Mononuclear cell (primary cell): ENCODE measurements around the gene ASAP2. TPM values are rescaled to one million over a fixed set of nuclear protein-coding genes. Genes with fewer than 3 reads are reported as not detected.
"Not testable (repeated sequence)": the region's sequence is repeated elsewhere in the genome, so short reads cannot be mapped to it uniquely, and the experiment has no call there.

ENCODE experiments used
- H3K27me3 ChIP-seq: 2 replicates; pipeline ENCODE4 v1.6.0; 2011; ENCODE audit warnings: low read length, control low read depth; ENCODE audit not compliant: insufficient read depth
- H3K4me1 ChIP-seq: 2 replicates; pipeline ENCODE4 v1.5.1; 2011; ENCODE audit warnings: mild to moderate bottlenecking, low read length, control low read depth; ENCODE audit not compliant: insufficient read depth
- H3K4me3 ChIP-seq: 2 replicates; pipeline ENCODE4 v1.5.1; 2011; ENCODE audit warnings: mild to moderate bottlenecking, low read length, moderate library complexity
- H3K9me3 ChIP-seq: 2 replicates; pipeline ENCODE4 v1.5.1; 2011; ENCODE audit warnings: low read depth, mild to moderate bottlenecking, control low read depth, low read length
- total RNA-seq: library from RNA; depleted of rRNA; stranded (reverse); fragments of >200 nt; gene quantifications from one replicate; pipeline ENCODE4 v1.2.3, GENCODE V29; 2012

The ASAP2 gene
- total RNA-seq, 1 donor, result 4.6 TPM

DNA sequence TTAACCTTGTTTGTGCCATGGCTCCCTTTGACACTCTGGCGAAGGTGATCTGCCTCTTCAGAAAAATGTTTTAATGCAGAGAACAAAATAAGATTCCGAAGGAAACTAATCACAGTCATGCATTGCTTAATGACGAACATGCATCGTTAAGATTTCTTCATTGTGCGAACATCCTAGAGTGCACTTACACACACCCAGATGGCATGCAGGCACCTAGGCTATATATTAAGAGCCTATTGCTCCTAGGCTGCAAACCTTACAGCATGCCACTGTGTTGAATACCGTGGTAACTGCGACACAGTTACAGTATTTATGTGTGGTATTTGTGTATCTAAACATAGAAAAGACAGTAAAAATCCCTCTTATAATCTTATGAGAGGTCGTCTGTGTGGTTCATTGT lies 8.3 kb downstream of the ASAP2 start:
- no peaks in the 10 kb centered on the region for H3K9me3 ChIP-seq
- H3K27me3 ChIP-seq, result peaks cover 1% of the 10 kb centered on the region
- no peak overlapping the region for H3K4me3 ChIP-seq
- H3K4me1 ChIP-seq, result no peaks in the 10 kb centered on the region

DNA sequence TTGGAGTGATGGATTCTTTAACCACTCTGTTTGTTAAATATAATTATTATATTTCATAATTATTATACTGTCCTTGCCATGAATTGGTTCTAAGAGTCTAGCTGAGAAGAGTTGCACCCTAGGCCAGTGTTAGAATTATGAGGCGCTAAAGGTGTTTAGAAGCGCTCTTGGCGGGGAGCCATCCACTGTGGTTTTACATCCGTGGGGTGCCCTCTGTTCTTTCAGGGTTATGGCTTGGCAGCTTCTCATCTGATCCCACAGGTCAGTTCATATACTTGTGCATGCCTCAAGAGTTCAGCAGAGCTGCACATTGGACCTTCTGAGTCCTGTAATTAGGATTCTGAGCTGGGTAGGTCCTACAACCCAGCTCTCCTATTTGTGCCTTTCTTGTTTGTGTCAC lies 9.1 kb downstream of the ASAP2 start:
- Histone ChIP-seq H3K4me1 (no peaks in the 10 kb centered on the region), H3K27me3 (no peaks in the 10 kb centered on the region), H3K9me3 (no peaks in the 10 kb centered on the region), H3K4me3 (no peak overlapping the region)

DNA sequence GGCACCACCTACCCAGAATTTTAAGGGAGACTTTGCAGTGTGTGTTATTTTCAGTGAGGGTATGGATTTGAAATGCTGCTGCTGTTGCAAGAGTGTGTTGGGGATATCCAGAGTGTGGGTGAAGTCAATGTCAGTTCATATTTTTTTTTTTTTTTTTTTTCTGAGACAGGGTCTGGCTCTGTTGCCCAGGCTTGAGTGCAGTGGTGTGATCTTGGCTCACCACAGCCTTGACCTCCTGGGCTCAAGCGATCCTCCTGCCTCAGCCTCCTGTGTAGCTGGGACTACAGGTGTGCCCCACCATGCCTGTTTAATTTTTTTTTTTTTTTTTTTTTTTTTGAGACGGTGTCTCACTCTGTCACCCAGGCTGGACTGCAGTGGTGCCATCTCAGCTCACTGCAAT lies 9.5 kb downstream of the ASAP2 start:
- H3K4me3 ChIP-seq, H3K4me1 ChIP-seq, H3K9me3 ChIP-seq, H3K27me3 ChIP-seq: not testable (repeated sequence)

DNA sequence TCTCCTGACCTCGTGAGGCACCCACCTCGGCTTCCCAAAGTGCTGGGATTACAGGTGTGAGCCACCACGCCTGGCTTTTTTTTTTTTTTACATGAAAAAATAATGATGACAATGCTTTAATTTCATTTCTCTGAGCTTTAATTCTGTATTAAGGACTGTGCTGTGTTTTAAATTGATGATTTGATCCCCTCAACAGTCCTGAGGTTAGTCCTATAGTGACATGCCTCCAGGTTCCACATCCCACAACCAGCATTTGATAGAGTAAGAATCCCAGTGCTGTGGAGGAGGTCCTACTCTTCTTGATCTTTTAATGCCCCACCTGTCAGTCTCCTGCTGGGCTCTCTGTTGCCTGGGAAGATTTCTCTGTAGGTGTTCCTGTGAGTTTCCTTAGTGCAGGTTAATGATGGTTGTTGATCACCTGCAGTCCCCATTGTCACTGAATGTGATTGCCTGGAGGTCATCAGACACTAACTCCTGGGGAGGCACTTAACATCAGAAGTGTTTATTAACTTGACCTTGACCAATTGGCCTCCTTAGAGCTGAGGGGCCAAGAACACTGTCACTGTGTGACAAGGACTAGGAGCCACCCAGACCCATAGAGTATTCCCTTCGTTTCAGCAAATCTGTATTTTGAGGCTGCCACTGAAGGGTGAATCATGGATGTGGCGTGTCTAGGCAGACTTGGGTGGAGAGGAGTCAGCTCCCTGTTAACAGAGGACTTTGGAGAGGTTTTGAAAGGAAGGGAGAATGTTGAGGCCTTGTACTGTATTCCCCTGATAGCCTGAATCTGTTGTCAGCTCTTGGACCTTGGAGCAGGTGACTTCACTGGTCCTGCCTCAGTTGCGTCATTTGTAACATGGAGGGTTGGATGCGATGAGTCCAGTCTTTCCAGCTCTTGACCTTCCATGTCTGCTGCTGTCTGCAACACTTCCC lies 11.5 kb downstream of the ASAP2 start:
- Histone ChIP-seq H3K27me3 (no peaks in the 10 kb centered on the region), H3K9me3 (no peaks in the 10 kb centered on the region), H3K4me3 (no peak overlapping the region), H3K4me1 (no peaks in the 10 kb centered on the region)

DNA sequence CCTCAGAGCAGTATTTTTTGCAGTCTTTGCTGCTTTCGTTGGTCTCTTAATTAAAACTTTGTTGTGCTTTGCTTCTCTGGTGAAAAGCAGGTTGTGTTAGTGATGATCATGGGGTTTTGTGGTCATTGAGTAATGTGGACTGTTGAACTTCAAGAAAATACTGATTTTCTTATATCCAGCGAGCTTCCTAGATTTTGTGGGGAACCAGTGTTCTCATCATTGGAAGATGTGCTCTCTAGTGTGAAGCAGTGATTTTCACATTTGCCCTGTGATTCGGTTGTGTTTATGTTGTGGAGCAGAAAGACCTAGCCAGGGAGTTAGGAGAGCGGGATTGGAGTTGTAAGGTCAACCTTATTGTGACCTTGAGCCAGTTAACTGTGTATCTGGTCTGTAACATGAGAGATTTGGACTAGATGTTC lies 12.4 kb downstream of the ASAP2 start:
- Histone ChIP-seq H3K27me3 (no peaks in the 10 kb centered on the region), H3K4me1 (no peaks in the 10 kb centered on the region), H3K9me3 (no peaks in the 10 kb centered on the region), H3K4me3 (no peak overlapping the region)

DNA sequence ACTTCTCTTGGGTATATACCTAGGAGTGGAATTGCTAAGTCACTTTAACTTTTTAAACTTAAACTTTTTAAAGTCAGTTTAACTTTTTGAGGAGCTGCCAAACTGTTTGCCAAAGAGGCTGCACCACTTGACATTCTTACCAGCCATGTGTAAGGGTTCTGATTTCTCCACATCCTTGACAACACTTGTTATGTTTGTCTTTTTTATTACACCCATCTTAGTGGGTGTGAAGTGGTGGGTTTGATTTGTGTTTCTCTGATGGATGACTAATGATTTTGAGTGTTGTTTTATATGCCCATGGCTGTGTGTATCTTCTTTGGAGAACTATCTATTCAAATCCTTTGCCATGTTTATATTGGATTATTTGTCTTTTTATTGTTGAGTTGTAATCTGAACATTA lies 13.6 kb downstream of the ASAP2 start:
- no peaks in the 10 kb centered on the region for H3K9me3 ChIP-seq
- no peaks in the 10 kb centered on the region for H3K27me3 ChIP-seq
- no peaks in the 10 kb centered on the region for H3K4me1 ChIP-seq
- no peak overlapping the region for H3K4me3 ChIP-seq

DNA sequence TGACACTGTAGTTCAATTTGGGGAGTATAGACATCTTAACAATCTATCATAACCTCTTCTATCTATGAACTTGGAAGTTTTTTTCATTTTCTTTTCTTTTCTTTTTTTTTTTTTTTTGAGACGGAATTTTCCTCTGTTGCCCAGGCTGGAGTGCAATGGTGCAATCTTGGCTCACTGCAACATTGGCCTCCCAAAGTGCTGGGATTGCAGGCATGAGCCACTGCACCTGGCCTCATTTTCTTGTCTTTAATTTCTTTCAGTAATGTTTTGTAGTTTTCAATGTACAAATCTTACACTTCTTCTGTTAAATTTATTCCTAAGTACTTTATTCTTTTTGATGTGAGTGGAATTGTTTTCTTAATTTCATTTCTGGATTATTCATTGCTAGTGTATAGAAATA lies 14.6 kb downstream of the ASAP2 start:
- Histone ChIP-seq H3K4me3 (no peak overlapping the region), H3K4me1 (no peaks in the 10 kb centered on the region), H3K9me3 (no peaks in the 10 kb centered on the region)

DNA sequence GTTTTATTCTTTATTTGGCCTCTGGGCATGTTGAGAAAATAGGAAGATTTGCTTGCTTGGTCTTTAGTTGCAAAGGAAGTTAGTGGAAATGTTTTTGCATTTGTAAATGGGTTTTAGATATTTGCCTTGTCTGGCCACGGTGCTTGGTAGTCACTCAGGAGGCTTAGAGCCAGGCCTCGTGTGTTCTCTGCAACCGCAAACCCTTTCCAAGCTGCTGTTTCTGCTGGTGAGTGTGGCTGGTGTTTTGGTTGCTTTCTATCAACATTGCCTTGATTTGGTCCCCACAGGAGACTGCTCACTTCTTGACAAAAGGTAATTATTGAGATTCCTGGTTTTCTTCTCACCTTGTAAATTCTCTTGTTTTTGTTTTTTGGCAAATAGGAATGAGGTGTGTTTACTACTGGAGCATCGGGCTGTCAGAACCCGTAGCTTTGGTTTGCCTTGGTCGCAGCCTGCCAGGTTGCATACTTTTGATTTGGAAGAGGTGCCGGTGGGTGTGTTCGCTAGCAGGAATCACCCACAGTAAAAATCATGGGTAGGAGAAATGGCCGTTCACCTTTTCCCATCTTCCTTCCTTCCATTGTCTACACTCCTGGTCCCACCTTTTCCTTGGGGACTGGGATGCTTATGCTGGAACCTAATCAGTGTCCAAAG lies 15.8 kb downstream of the ASAP2 start:
- Histone ChIP-seq H3K4me3 (no peak overlapping the region), H3K9me3 (no peaks in the 10 kb centered on the region), H3K4me1 (no peaks in the 10 kb centered on the region), H3K27me3 (no peaks in the 10 kb centered on the region)

More for the DNA sequence above, 14.6 kb downstream of the ASAP2 start:
- no peaks in the 10 kb centered on the region for H3K27me3 ChIP-seq

DNA sequence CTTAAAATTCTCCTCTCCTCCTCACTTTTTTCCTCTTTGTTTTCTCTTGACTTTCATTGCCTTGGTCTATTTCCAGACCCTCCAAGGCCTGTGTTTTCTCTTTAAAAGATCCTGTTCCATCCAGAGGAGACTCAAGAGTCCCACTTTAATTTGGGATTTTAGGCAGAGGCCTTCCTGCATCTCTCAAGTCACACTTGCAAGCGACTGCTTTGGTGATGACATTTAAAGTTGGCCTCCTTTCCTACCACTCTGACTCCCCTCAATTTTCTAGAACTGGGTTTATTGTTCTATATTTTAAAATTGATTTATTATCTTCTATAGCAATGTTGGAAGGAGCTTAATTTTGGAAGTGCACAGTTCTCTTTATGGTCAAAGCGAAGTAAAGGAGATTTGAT lies 16.3 kb downstream of the ASAP2 start:
- H3K9me3 ChIP-seq, result no peaks in the 10 kb centered on the region
- H3K27me3 ChIP-seq, result no peaks in the 10 kb centered on the region
- no peak overlapping the region for H3K4me3 ChIP-seq
- H3K4me1 ChIP-seq, result no peaks in the 10 kb centered on the region

DNA sequence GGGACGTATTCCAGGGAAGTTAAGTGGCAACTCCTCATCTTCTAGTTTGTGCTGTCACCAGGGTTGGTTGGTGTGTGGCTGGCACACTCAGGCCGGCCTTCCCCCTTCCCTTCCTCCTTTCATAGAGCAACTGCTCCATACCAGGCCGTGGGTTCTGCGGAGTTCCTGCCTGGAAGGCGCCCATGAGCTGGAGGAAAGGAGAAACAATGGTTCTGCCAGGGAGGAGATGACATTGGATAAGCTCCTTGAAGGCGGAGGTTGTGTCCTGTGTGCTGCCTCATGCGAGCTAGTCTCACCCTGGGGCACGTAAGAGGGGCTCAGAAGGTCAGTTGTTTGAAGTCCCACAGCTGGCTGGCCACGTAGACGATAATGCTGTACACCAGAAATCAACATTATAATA lies 19.2 kb downstream of the ASAP2 start:
- Histone ChIP-seq H3K4me3 (no peak overlapping the region), H3K4me1 (peaks cover 8% of the 10 kb centered on the region), H3K27me3 (no peaks in the 10 kb centered on the region), H3K9me3 (no peaks in the 10 kb centered on the region)

DNA sequence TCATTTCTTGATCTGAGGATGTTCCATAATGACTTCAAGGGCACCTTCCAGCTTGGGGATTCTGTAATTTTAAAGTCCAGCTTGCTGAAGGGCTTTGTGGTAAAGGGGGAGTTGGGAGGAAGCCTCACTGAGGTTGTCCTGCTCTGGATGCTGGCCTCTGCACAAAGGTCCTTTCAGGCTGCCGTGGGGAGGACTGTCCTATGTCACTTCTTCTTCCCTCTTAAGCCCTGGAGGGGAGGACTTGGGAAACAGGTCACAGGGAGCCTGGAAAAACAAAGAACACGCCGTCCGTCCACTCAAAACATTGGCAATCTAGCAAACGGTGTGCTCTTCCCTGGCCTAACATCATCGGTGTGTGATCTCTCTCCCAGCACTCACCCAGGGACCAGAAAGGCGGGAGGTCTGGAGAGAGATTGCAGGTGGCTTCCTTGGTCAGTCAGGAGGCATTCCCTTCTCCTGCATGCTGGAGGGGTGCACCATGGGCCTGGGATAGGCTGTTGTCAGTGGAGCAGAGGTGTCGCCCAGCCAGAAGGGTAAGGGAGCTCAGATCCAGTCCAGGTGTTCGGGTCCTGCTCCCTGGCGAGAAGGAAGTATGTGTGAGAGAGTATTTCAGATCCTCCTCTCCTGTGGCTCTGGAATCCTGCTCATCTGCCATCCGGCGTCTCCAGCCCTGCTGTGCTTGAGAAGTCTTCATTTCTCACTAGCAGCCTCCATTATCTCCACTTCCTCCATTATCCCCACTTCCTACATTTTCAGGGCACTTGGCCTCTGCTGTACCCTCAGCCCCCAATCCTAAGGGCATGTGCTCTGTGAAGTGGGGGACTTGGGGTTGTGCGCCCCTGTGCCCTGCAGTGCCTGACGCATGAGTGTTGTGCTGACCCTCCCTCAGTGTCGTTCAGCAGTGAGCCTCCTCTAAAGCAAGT lies 20.1 kb downstream of the ASAP2 start:
- Histone ChIP-seq H3K4me1 (peaks cover 17% of the 10 kb centered on the region), H3K4me3 (no peak overlapping the region), H3K9me3 (no peaks in the 10 kb centered on the region), H3K27me3 (no peaks in the 10 kb centered on the region)

DNA sequence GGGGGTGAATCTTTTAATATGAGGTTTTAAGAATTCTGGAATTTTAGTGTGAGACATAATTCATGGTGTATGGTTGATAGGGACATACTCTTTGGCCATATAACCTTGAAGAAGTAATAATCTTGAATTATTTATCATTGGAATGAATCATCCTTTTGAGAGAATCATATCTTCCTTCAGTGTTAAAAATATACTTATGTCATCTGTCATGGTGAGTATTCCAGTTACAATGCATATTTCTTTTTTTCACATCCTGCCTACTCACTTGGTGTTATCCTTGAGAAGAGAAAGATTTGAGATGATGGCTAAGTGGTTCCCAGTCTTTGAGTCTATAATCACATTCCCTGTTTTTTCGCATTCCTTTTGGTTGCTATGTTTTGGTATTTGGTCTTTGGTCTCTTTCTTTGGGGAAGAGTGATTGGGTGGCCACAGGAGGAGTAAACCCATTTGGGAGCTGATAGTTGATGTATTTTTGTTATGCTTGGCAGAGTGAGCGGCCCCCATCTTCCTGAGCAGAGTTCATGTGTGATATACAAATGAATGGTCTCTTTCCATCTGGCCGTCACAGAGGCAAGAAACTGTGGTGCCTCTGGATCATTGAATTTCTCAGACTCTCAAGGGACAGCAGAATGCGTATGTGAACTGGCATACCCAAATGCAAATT lies 21.6 kb downstream of the ASAP2 start:
- H3K9me3 ChIP-seq, result no peaks in the 10 kb centered on the region
- H3K4me3 ChIP-seq, result no peak overlapping the region

DNA sequence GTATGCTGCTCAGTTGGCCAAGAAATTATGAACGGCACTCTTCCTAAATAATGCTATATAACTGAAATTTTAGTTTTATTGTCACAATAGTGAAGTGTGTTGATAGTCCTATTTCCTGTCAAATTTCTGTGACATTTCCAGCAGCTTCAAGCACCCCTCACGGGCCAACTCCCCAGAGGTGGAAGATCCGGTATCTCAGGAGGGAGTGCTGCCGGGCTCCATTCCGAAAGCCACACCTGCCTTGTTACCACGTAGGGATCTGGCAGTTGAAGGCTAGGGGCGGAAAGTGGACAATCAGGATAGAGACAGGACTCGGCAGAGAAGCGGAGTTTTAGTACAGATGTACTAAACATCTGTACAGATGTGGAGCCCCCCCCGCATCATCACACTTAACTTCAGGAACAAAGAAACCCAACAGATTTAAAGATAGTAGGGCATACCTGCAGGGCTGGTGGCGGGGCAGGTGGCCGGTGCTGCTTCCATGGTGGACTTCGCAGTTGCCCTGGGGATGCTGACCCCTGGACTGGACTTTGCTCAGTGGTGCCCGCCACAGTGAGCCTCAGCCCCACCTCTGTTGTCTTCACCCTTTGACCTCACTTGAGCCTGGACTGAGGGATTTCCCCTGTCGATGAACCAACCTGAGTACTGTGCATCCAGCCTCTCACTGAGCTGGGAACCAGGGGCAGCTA lies 22.3 kb downstream of the ASAP2 start:
- Histone ChIP-seq H3K4me1 (peaks cover 32% of the 10 kb centered on the region), H3K4me3 (no peak overlapping the region), H3K9me3 (no peaks in the 10 kb centered on the region), H3K27me3 (peaks cover 9% of the 10 kb centered on the region)

More for the DNA sequence above, 21.6 kb downstream of the ASAP2 start:
- peaks cover 6% of the 10 kb centered on the region for H3K27me3 ChIP-seq
- peaks cover 25% of the 10 kb centered on the region for H3K4me1 ChIP-seq

DNA sequence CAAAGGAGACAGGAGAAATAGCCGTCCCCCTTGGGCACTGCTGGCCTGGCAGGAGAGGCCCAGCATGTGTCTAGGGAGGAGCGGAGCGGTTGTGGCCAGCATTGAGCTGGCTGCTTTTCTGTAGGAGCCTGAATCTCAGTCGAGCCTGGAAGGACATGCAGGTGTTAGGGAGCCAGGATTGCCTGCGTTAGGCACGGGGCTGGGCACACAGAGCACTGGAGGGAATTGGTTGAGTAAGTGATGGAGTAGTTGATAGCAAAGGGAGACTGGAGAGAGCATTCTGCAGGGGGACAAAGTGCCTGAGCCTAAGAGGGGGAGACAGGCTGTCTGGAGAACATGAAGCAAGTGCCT lies 22.8 kb downstream of the ASAP2 start:
- Histone ChIP-seq H3K27me3 (peaks cover 9% of the 10 kb centered on the region), H3K9me3 (no peaks in the 10 kb centered on the region), H3K4me1 (peaks cover 37% of the 10 kb centered on the region), H3K4me3 (no peak overlapping the region)
